Gastrocnemius medialis (tissue), 4 donors: Measurements from ENCODE around the gene RALGAPA2. TPM values are rescaled to one million over a fixed set of nuclear protein-coding genes. Genes with fewer than 3 reads are reported as not detected.
"Not testable (repeated sequence)": the region's sequence is repeated elsewhere in the genome, so short reads cannot be mapped to it uniquely, and the experiment has no call there.

ENCODE experiments used
- ATAC-seq, 2 donors: fragments of 150-250 bp; one replicate each; pipeline ENCODE4 v1.9.1; 2016
- DNase-seq, 2 donors: peaks; one replicate each; pipeline ENCODE4 v3.0.0-alpha.2; 2019
- H3K27ac ChIP-seq, 4 donors: fragments of 200-600 bp; sonication (generic); 1 replicate in 1 of 4; 2 replicates in 3 of 4; pipeline ENCODE4 v1.5.1; 2016 to 2018; ENCODE audit warnings: mild to moderate bottlenecking in 2 of 4, moderate library complexity in 1 of 4
- H3K27me3 ChIP-seq, 3 donors: fragments of 200-600 bp; sonication (generic) in 2 of 3; 1 replicate in 1 of 3; 2 replicates in 2 of 3; pipeline versions ENCODE4 v1.5.1 to v1.6.0; 2016 to 2019; ENCODE audit warnings: mild to moderate bottlenecking in 1 of 3, moderate library complexity in 1 of 3
- H3K36me3 ChIP-seq, 2 donors: fragments of 200-600 bp; sonication (generic) in 1 of 2; one replicate each; pipeline ENCODE4 v1.5.1; 2017 to 2018
- H3K4me1 ChIP-seq, 2 donors: fragments of 200-600 bp; sonication (generic) in 1 of 2; one replicate each; pipeline ENCODE4 v1.5.1; 2016 to 2017; ENCODE audit warnings: mild to moderate bottlenecking in 2 of 2
- H3K4me3 ChIP-seq, 4 donors: fragments of 200-600 bp; sonication (generic) in 3 of 4; 1 replicate in 1 of 4; 2 replicates in 3 of 4; pipeline ENCODE4 v1.5.1; 2016 to 2019; ENCODE audit warnings: mild to moderate bottlenecking in 2 of 4
- H3K9me3 ChIP-seq, 3 donors: fragments of 200-600 bp; sonication (generic) in 2 of 3; 1 replicate in 1 of 3; 2 replicates in 2 of 3; pipeline ENCODE4 v1.5.1; 2016 to 2019
- CTCF ChIP-seq, 5 experiments: fragments of 450-650 bp in 3 of 5; fragments of 200-600 bp in 2 of 5; sonication (generic) in 2 of 5; IDR thresholded peaks in 4 of 5; conservative IDR thresholded peaks in 1 of 5; 1 replicate in 4 of 5; 2 replicates in 1 of 5; pipeline ENCODE4 v1.5.1; 2016 to 2019; ENCODE audit warnings: antibody characterized with exemption in 5 of 5, mild to moderate bottlenecking in 3 of 5, moderate library complexity in 3 of 5
- POLR2A ChIP-seq, 2 donors: fragments of 450-650 bp; IDR thresholded peaks; one replicate each; pipeline ENCODE4 v1.6.1; 2017; ENCODE audit warnings: antibody characterized with exemption in 2 of 2, mild to moderate bottlenecking in 2 of 2, moderate library complexity in 2 of 2
- in situ Hi-C, 4 donors: fragments of 200-750 bp; cut with MboI; loops; one replicate each; pipeline versions ENCODE4 v1.15.0 to v1.8.0; 2017; ENCODE audit warnings: low sequenced_read_pairs in 4 of 4
- intact Hi-C: fragments of 100-400 bp; cut with DNase I; formaldehyde crosslinking; loops from one replicate; pipeline ENCODE4 v1.15.1; 2023; ENCODE audit warnings: low total_unique reads
- total RNA-seq, 4 donors: library from RNA; depleted of rRNA; stranded (reverse); fragments of >200 nt; gene quantifications; one replicate each; pipeline versions ENCODE4 v1.1.0 to v1.2.3, GENCODE V29; 2016

The RALGAPA2 gene
- total RNA-seq, 4 donors from 2014 or later: 43.2 to 56.9 (median 52.0) TPM

- no peak for DNase-seq
- H3K9me3 ChIP-seq: no peaks in the 10 kb centered on the region
- no peaks in the 10 kb centered on the region for H3K27me3 ChIP-seq
- peaks cover 0 to 12% of the 10 kb centered on the region in 2 donors for H3K4me1 ChIP-seq
- intact Hi-C loops (no loop called here), in situ Hi-C loops (no loop called here)
- no peak for ATAC-seq
- H3K27ac ChIP-seq: peak overlapping the region in 2 of 4 donors; percentile 40 to 61
- TF ChIP-seq POLR2A (IDR thresholded peaks at IDR 0.05) (no peak), CTCF (IDR thresholded peaks at IDR 0.05 in 4 of 5, conservative IDR thresholded peaks at IDR 0.05 in 1 of 5) (no peak)
- peaks cover 0 to 13% of the 10 kb centered on the region in 2 donors for H3K36me3 ChIP-seq
- H3K4me3 ChIP-seq: no peak overlapping the region
These were observed 165.1 kb downstream of the RALGAPA2 start for GRCh38 chr20:20547221-20547875.

- ATAC-seq (peak; percentile 99 to 100), DNase-seq (peak; percentile 54 to 69)
- Histone ChIP-seq H3K27me3 (no peaks in the 10 kb centered on the region), H3K27ac (peak overlapping the region in 3 of 4 donors; percentile 38 to 61 (median 40)), H3K4me3 (no peak overlapping the region), H3K9me3 (no peaks in the 10 kb centered on the region), H3K36me3 (peaks cover 0 to 13% of the 10 kb centered on the region in 2 donors), H3K4me1 (peaks cover 0 to 12% of the 10 kb centered on the region in 2 donors)
- intact Hi-C loops: loop anchor here (1.0 kb wide), 1 partner anchor 27 kb away; no protein-coding TSS in a partner anchor
- in situ Hi-C loops: no loop called here
- TF ChIP-seq CTCF (IDR thresholded peaks at IDR 0.05 in 4 of 5, conservative IDR thresholded peaks at IDR 0.05 in 1 of 5) (no peak), POLR2A (IDR thresholded peaks at IDR 0.05) (no peak)
These were observed 166.0 kb downstream of the RALGAPA2 start for GRCh38 chr20:20546402-20546801.

GRCh38 chr20:20543348-20543747, 169.1 kb downstream of the RALGAPA2 start:
- H3K27ac ChIP-seq, H3K4me1 ChIP-seq, H3K4me3 ChIP-seq, in situ Hi-C loops, H3K27me3 ChIP-seq, H3K9me3 ChIP-seq, DNase-seq, ATAC-seq, intact Hi-C loops: not testable (repeated sequence)
- peaks cover 0 to 18% of the 10 kb centered on the region in 2 donors for H3K36me3 ChIP-seq

GRCh38 chr20:20536240-20536933, 176.1 kb downstream of the RALGAPA2 start:
- DNase-seq: no peak
- Histone ChIP-seq H3K4me3 (no peak overlapping the region), H3K4me1 (no peaks in the 10 kb centered on the region), H3K27me3 (no peaks in the 10 kb centered on the region), H3K9me3 (no peaks in the 10 kb centered on the region), H3K27ac (no peak overlapping the region), H3K36me3 (peaks cover 0 to 27% of the 10 kb centered on the region in 2 donors)
- no peak for TF ChIP-seq POLR2A (IDR thresholded peaks at IDR 0.05)
- no peak for TF ChIP-seq CTCF (IDR thresholded peaks at IDR 0.05 in 4 of 5, conservative IDR thresholded peaks at IDR 0.05 in 1 of 5)
- in situ Hi-C loops (no loop called here), intact Hi-C loops (no loop called here)
- no peak for ATAC-seq

GRCh38 chr20:20535051-20535450, 177.4 kb downstream of the RALGAPA2 start:
- intact Hi-C loops: no loop called here
- DNase-seq: no peak

More at GRCh38 chr20:20535051-20535450, 177.4 kb downstream of the RALGAPA2 start:
- H3K27ac ChIP-seq: no peak overlapping the region
- in situ Hi-C loops: no loop called here
- H3K9me3 ChIP-seq: no peaks in the 10 kb centered on the region
- no peaks in the 10 kb centered on the region for H3K27me3 ChIP-seq
- peaks cover under 1 to 39% of the 10 kb centered on the region in 2 donors for H3K36me3 ChIP-seq
- H3K4me1 ChIP-seq: no peaks in the 10 kb centered on the region
- no peak for ATAC-seq
- TF ChIP-seq CTCF (IDR thresholded peaks at IDR 0.05 in 4 of 5, conservative IDR thresholded peaks at IDR 0.05 in 1 of 5) (no peak), POLR2A (IDR thresholded peaks at IDR 0.05) (no peak)
- H3K4me3 ChIP-seq: no peak overlapping the region
